ENCODE measurements around the gene SGTA. TPM values are rescaled to one million over a fixed set of nuclear protein-coding genes. Genes with fewer than 3 reads are reported as not detected.

SGTA gene
- polyA plus RNA-seq, 2 donors = 42.5 to 56.1 TPM

- Histone ChIP-seq H3K36me3 (ENCODE audit: control insufficient read depth in 2 of 2, insufficient read depth in 2 of 2, low read length in 1 of 2) (no peaks in the 10 kb centered on the region), H3K27me3 (ENCODE audit: control insufficient read depth in 1 of 2, insufficient read depth in 2 of 2, low read length in 2 of 2) (no peaks in the 10 kb centered on the region), H3K4me3 (ENCODE audit: low read depth in 1 of 2, low read length in 2 of 2) (no peak overlapping the region), H3K27ac (ENCODE audit: low read depth in 2 of 2, low read length in 1 of 2) (no peak overlapping the region), H3K9me3 (ENCODE audit: control insufficient read depth in 2 of 2, insufficient read depth in 1 of 2, low read depth in 1 of 2, low read length in 1 of 2) (no peaks in the 10 kb centered on the region), H3K4me1 (ENCODE audit: control insufficient read depth in 2 of 2, insufficient read depth in 2 of 2, low read length in 1 of 2) (peaks cover 0 to 2% of the 10 kb centered on the region in 2 donors)
- WGBS, 2 donors = 73 to 79% methylated on average over 8 of the region's 8 CpGs
Measured at GRCh38 chr19:2743099-2743498, 40.0 kb downstream of the SGTA start.

- H3K4me3 ChIP-seq (ENCODE audit: low read depth in 1 of 2, low read length in 2 of 2) = no peak overlapping the region
Measured at GRCh38 chr19:2740314-2740656, 42.8 kb downstream of the SGTA start.

GRCh38 chr19:2739602-2740313 is 43.3 kb downstream of the SGTA start, which contains the start of gene SLC39A3:
Gene SLC39A3 (minus strand): TSS chr19:2740017. CDS start chr19:2737257, 2,760 bp downstream.
- Histone ChIP-seq H3K4me1 (ENCODE audit: control insufficient read depth in 2 of 2, insufficient read depth in 2 of 2, low read length in 1 of 2) (peaks cover 0 to 2% of the 10 kb centered on the region in 2 donors), H3K9me3 (ENCODE audit: control insufficient read depth in 2 of 2, insufficient read depth in 1 of 2, low read depth in 1 of 2, low read length in 1 of 2) (peaks cover 0 to 10% of the 10 kb centered on the region in 2 donors), H3K4me3 (ENCODE audit: low read depth in 1 of 2, low read length in 2 of 2) (peak within 1 kb of the TSS; percentile 73 to 83), H3K27ac (ENCODE audit: low read depth in 2 of 2, low read length in 1 of 2) (peak within 1 kb of the TSS in 1 of 2 donors; percentile 5), H3K36me3 (ENCODE audit: control insufficient read depth in 2 of 2, insufficient read depth in 2 of 2, low read length in 1 of 2) (peaks cover 6 to 20% of the 10 kb centered on the region in 2 donors), H3K27me3 (ENCODE audit: control insufficient read depth in 1 of 2, insufficient read depth in 2 of 2, low read length in 2 of 2) (no peaks in the 10 kb centered on the region)
- WGBS, 2 donors = 1 to 2% methylated on average over 64 of the region's 64 CpGs

More at GRCh38 chr19:2740314-2740656, 42.8 kb downstream of the SGTA start:
- Histone ChIP-seq H3K9me3 (ENCODE audit: control insufficient read depth in 2 of 2, insufficient read depth in 1 of 2, low read depth in 1 of 2, low read length in 1 of 2) (peaks cover 0 to 10% of the 10 kb centered on the region in 2 donors), H3K27me3 (ENCODE audit: control insufficient read depth in 1 of 2, insufficient read depth in 2 of 2, low read length in 2 of 2) (no peaks in the 10 kb centered on the region), H3K27ac (ENCODE audit: low read depth in 2 of 2, low read length in 1 of 2) (no peak overlapping the region), H3K4me1 (ENCODE audit: control insufficient read depth in 2 of 2, insufficient read depth in 2 of 2, low read length in 1 of 2) (peaks cover 0 to 2% of the 10 kb centered on the region in 2 donors), H3K36me3 (ENCODE audit: control insufficient read depth in 2 of 2, insufficient read depth in 2 of 2, low read length in 1 of 2) (peaks cover 6 to 15% of the 10 kb centered on the region in 2 donors)
- 45% methylated on average over 13 of the region's 13 CpGs for WGBS, 2 donors

GRCh38 chr19:2736550-2737190 is 46.4 kb downstream of the SGTA start:
- WGBS, 2 donors = 95 to 96% methylated on average over 15 of the region's 15 CpGs
- no peak overlapping the region for H3K4me3 ChIP-seq (ENCODE audit: low read depth in 1 of 2, low read length in 2 of 2)
- no peak overlapping the region for H3K27ac ChIP-seq (ENCODE audit: low read depth in 2 of 2, low read length in 1 of 2)

GRCh38 chr19:2735374-2735773 is 47.7 kb downstream of the SGTA start:
- no peak overlapping the region for H3K27ac ChIP-seq (ENCODE audit: low read depth in 2 of 2, low read length in 1 of 2)
- H3K27me3 ChIP-seq (ENCODE audit: control insufficient read depth in 1 of 2, insufficient read depth in 2 of 2, low read length in 2 of 2) = no peaks in the 10 kb centered on the region
- peaks cover 0 to 10% of the 10 kb centered on the region in 2 donors for H3K9me3 ChIP-seq (ENCODE audit: control insufficient read depth in 2 of 2, insufficient read depth in 1 of 2, low read depth in 1 of 2, low read length in 1 of 2)
- 96 to 99% methylated on average over 12 of the region's 12 CpGs for WGBS, 2 donors
- H3K4me3 ChIP-seq (ENCODE audit: low read depth in 1 of 2, low read length in 2 of 2) = no peak overlapping the region
- peaks cover 0 to 9% of the 10 kb centered on the region in 2 donors for H3K4me1 ChIP-seq (ENCODE audit: control insufficient read depth in 2 of 2, insufficient read depth in 2 of 2, low read length in 1 of 2)
- peaks cover 6 to 35% of the 10 kb centered on the region in 2 donors for H3K36me3 ChIP-seq (ENCODE audit: control insufficient read depth in 2 of 2, insufficient read depth in 2 of 2, low read length in 1 of 2)

More at GRCh38 chr19:2736550-2737190, 46.4 kb downstream of the SGTA start:
- H3K27me3 ChIP-seq (ENCODE audit: control insufficient read depth in 1 of 2, insufficient read depth in 2 of 2, low read length in 2 of 2) = no peaks in the 10 kb centered on the region
- H3K9me3 ChIP-seq (ENCODE audit: control insufficient read depth in 2 of 2, insufficient read depth in 1 of 2, low read depth in 1 of 2, low read length in 1 of 2) = peaks cover 0 to 10% of the 10 kb centered on the region in 2 donors
- H3K4me1 ChIP-seq (ENCODE audit: control insufficient read depth in 2 of 2, insufficient read depth in 2 of 2, low read length in 1 of 2) = peaks cover 0 to 9% of the 10 kb centered on the region in 2 donors
- H3K36me3 ChIP-seq (ENCODE audit: control insufficient read depth in 2 of 2, insufficient read depth in 2 of 2, low read length in 1 of 2) = peaks cover 6 to 35% of the 10 kb centered on the region in 2 donors

GRCh38 chr19:2734589-2735288 is 48.3 kb downstream of the SGTA start:
- H3K4me3 ChIP-seq (ENCODE audit: low read depth in 1 of 2, low read length in 2 of 2) = no peak overlapping the region
- peaks cover 0 to 9% of the 10 kb centered on the region in 2 donors for H3K4me1 ChIP-seq (ENCODE audit: control insufficient read depth in 2 of 2, insufficient read depth in 2 of 2, low read length in 1 of 2)
- no peaks in the 10 kb centered on the region for H3K27me3 ChIP-seq (ENCODE audit: control insufficient read depth in 1 of 2, insufficient read depth in 2 of 2, low read length in 2 of 2)
- no peak overlapping the region for H3K27ac ChIP-seq (ENCODE audit: low read depth in 2 of 2, low read length in 1 of 2)
- peaks cover 0 to 10% of the 10 kb centered on the region in 2 donors for H3K9me3 ChIP-seq (ENCODE audit: control insufficient read depth in 2 of 2, insufficient read depth in 1 of 2, low read depth in 1 of 2, low read length in 1 of 2)
- H3K36me3 ChIP-seq (ENCODE audit: control insufficient read depth in 2 of 2, insufficient read depth in 2 of 2, low read length in 1 of 2) = peaks cover 6 to 35% of the 10 kb centered on the region in 2 donors
- 87 to 89% methylated on average over 26 of the region's 26 CpGs for WGBS, 2 donors

- Histone ChIP-seq H3K9me3 (ENCODE audit: control insufficient read depth in 2 of 2, insufficient read depth in 1 of 2, low read depth in 1 of 2, low read length in 1 of 2) (peaks cover 0 to 10% of the 10 kb centered on the region in 2 donors), H3K27me3 (ENCODE audit: control insufficient read depth in 1 of 2, insufficient read depth in 2 of 2, low read length in 2 of 2) (no peaks in the 10 kb centered on the region), H3K36me3 (ENCODE audit: control insufficient read depth in 2 of 2, insufficient read depth in 2 of 2, low read length in 1 of 2) (peaks cover 6 to 35% of the 10 kb centered on the region in 2 donors), H3K4me1 (ENCODE audit: control insufficient read depth in 2 of 2, insufficient read depth in 2 of 2, low read length in 1 of 2) (peaks cover 0 to 8% of the 10 kb centered on the region in 2 donors), H3K4me3 (ENCODE audit: low read depth in 1 of 2, low read length in 2 of 2) (no peak overlapping the region), H3K27ac (ENCODE audit: low read depth in 2 of 2, low read length in 1 of 2) (no peak overlapping the region)
- 72 to 76% methylated on average over 35 of the region's 35 CpGs for WGBS, 2 donors
Measured at GRCh38 chr19:2733930-2734588, 49.0 kb downstream of the SGTA start.

GRCh38 chr19:2732883-2733282 is 50.2 kb downstream of the SGTA start:
- H3K4me1 ChIP-seq (ENCODE audit: control insufficient read depth in 2 of 2, insufficient read depth in 2 of 2, low read length in 1 of 2) = peaks cover 0 to 7% of the 10 kb centered on the region in 2 donors
- H3K4me3 ChIP-seq (ENCODE audit: low read depth in 1 of 2, low read length in 2 of 2) = no peak overlapping the region
- no peak overlapping the region for H3K27ac ChIP-seq (ENCODE audit: low read depth in 2 of 2, low read length in 1 of 2)
- H3K9me3 ChIP-seq (ENCODE audit: control insufficient read depth in 2 of 2, insufficient read depth in 1 of 2, low read depth in 1 of 2, low read length in 1 of 2) = peaks cover 0 to 10% of the 10 kb centered on the region in 2 donors
- whole genome bisulfite sequencing, 2 donors = 96 to 97% methylated on average over 31 to 38 of the region's 38 CpGs
- H3K27me3 ChIP-seq (ENCODE audit: control insufficient read depth in 1 of 2, insufficient read depth in 2 of 2, low read length in 2 of 2) = no peaks in the 10 kb centered on the region
- H3K36me3 ChIP-seq (ENCODE audit: control insufficient read depth in 2 of 2, insufficient read depth in 2 of 2, low read length in 1 of 2) = peaks cover 6 to 35% of the 10 kb centered on the region in 2 donors

- H3K27me3 ChIP-seq (ENCODE audit: control insufficient read depth in 1 of 2, insufficient read depth in 2 of 2, low read length in 2 of 2) = no peaks in the 10 kb centered on the region
- no peak overlapping the region for H3K27ac ChIP-seq (ENCODE audit: low read depth in 2 of 2, low read length in 1 of 2)
- H3K36me3 ChIP-seq (ENCODE audit: control insufficient read depth in 2 of 2, insufficient read depth in 2 of 2, low read length in 1 of 2) = peaks cover 6 to 35% of the 10 kb centered on the region in 2 donors
- peaks cover 1 to 10% of the 10 kb centered on the region in 2 donors for H3K4me1 ChIP-seq (ENCODE audit: control insufficient read depth in 2 of 2, insufficient read depth in 2 of 2, low read length in 1 of 2)
- H3K4me3 ChIP-seq (ENCODE audit: low read depth in 1 of 2, low read length in 2 of 2) = no peak overlapping the region
- WGBS, 2 donors = 94% methylated on average over 33 of the region's 33 CpGs
- peaks cover 0 to 10% of the 10 kb centered on the region in 2 donors for H3K9me3 ChIP-seq (ENCODE audit: control insufficient read depth in 2 of 2, insufficient read depth in 1 of 2, low read depth in 1 of 2, low read length in 1 of 2)
Measured at GRCh38 chr19:2732157-2732725, 50.8 kb downstream of the SGTA start.

Measured in esophagus (tissue), 2 donors.